ENCODE measurements around the gene GCNT1.

- TF ChIP-seq, protein P1, sequence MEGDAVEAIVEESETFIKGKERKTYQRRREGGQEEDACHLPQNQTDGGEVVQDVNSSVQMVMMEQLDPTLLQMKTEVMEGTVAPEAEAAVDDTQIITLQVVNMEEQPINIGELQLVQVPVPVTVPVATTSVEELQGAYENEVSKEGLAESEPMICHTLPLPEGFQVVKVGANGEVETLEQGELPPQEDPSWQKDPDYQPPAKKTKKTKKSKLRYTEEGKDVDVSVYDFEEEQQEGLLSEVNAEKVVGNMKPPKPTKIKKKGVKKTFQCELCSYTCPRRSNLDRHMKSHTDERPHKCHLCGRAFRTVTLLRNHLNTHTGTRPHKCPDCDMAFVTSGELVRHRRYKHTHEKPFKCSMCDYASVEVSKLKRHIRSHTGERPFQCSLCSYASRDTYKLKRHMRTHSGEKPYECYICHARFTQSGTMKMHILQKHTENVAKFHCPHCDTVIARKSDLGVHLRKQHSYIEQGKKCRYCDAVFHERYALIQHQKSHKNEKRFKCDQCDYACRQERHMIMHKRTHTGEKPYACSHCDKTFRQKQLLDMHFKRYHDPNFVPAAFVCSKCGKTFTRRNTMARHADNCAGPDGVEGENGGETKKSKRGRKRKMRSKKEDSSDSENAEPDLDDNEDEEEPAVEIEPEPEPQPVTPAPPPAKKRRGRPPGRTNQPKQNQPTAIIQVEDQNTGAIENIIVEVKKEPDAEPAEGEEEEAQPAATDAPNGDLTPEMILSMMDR (conservative IDR thresholded peaks at IDR 0.05; ENCODE audit: low read depth, low read length): no peak
- no peak for TF ChIP-seq EZH2phosphoT487 (IDR thresholded peaks at IDR 0.05; ENCODE audit: borderline replicate concordance, low read length)
Observed at GRCh38 chr9:76425677-76426453, 33.1 kb upstream of the GCNT1 start.

All from PC-3 (cell line).